HG02870 (cell line): Measurements from ENCODE around the gene TXNDC8.
A peak's percentile ranks its signal among the peaks of the same experiment; 100 is the strongest.

Experiments used
- ATAC-seq: cut with Tn5 transposase; IDR thresholded peaks from one replicate; pipeline ENCODE4 v1.9.1; 2021; ENCODE audit warnings: mild to moderate bottlenecking, moderate library complexity; ENCODE audit not compliant: unreplicated experiment

Gene TXNDC8

DNA sequence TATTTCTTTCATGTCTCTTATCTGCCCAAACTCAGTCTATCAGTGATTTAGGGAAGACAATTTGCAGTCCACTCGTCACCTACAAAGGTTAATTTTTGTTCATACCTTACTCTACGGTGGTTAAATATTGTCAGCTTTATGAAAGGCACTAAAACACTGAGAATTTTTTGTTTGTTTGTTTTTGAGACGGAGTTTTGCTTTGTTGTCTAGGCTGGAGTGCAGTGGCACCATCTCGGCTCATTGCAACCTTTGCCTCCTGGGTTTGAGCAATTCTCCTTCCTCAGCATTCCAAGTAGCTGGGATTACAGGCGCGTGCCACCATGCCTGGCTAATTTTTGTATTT, 55.0 kb downstream of the TXNDC8 start:
- no peak for ATAC-seq

GRCh38 chr9:110282018-110282738, 55.5 kb downstream of the TXNDC8 start:
- no peak for ATAC-seq

DNA sequence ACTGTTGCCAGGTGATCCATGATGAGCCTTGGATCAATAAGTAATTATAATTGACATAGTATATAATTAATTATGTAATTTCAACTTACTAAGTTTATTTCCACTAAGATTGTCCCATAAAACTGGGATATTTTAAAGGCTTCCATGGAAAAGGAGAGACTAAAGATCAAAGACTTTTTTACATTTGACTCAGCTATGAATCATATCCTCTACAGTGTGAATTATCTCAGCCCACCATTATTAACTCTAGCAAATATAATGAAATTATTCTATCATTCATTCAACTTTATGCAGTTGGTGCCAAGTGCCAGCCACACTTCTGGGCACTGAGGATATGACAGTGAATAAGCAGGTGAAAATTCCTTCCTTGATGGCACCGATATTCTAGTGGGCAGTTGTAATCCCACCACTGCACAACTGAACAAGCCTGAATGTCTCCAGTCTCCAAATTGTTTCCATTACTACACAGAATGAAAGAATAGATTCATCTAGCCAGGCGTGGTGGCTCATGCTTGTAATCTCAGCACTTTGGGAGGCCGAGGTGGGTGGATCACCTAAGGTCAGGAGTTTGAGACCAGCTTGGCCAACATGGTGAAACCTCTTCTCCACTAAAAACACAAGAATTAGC, 59.5 kb downstream of the TXNDC8 start:
- no peak for ATAC-seq

GRCh38 chr9:110276781-110277180, 60.9 kb downstream of the TXNDC8 start:
- ATAC-seq, result no peak

DNA sequence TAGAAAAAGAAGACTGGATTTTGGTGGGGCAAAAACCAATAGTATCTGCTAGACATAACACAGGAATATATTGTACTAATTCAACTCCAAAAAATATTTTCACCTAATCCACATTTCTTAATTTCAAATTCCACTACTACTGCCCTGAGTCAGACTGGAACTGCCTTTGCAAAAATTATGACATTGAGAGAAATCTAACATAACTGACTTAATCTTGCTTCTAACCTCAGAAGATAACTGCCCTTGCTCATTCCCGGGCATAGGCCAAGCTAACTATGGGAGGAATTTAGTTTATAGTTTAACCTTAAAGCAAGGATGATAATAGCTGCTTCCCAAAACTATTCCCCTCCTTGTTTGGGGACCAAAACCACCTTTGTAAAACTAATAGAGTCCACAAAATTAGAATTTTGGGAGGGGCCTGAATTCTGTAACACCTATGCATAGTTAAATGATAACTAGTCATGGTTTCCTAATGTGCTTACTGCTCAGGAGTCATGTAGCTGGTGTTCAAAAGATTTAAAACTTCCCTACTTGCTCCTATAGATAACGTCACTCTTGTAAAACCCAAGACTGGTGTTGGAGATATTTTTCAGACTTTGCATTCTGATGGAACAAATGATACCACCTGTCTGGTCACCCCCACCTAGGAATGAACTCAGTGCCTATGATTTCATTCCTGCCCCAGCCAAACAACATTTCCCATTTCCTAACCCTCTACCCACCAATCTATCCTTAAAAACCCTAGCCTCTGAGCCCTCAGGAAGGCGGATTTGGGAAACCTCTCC, 67.3 kb downstream of the TXNDC8 start:
- ATAC-seq, result no peak

- no peak for ATAC-seq
Observed at GRCh38 chr9:110266795-110267194, 70.9 kb downstream of the TXNDC8 start.

DNA sequence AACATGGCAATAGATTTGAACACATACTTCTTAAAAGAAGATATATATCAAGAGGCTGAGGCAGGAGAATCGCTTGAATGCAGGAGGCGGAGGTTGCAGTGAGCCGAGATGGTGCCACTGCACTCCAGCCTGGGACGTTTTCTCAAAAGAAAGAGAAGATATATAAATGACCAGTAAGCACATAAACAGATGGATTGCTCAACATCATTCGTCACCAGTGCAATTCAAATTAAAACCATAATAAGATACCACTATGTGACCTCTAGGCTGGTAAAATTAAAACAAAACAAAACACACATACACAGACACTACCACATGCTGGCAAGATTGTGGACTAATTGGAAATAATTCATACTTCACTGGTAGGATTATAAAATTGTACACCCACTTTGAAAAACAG, 76.0 kb downstream of the TXNDC8 start:
- ATAC-seq, result no peak

DNA sequence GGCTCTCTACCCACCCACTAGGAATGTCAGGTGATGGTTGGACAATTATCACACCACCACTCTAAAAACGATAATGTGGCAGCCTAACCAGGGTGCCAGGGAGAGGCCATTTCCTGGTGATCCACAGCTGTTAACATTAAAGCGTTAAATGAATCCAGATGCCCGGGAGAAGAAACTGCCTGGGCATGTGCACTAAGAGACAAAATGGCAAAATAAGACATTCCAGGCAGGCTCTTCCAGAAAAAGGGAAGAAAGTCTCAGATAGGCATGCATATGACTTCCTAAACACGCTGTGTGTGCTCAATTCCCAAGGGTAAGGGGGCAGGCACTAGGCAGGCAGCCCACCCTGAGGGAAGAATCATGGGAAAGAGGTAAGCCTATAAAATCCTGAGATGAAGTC, 76.8 kb downstream of the TXNDC8 start:
- ATAC-seq, result no peak

DNA sequence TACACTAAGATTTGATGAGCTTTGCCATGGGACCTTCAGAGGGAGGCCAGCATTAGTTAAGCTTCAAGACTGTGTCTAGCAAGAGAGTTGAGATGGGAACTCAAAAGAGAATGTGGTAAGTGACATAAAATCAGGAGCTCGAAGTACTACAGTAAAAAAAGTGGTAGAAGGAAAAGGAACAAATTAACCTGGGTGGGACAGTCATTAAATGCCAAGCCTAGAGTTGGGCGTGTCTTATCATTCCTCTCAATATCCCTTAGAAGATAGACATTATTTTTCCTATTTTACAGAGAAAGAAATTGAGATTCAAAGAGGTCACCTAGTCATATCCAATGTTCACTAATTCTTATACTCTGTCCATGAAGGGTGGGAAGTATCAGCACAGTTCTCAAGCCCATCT, 78.1 kb downstream of the TXNDC8 start:
- ATAC-seq, result no peak

GRCh38 chr9:110258690-110259091, 79.0 kb downstream of the TXNDC8 start:
- no peak for ATAC-seq

DNA sequence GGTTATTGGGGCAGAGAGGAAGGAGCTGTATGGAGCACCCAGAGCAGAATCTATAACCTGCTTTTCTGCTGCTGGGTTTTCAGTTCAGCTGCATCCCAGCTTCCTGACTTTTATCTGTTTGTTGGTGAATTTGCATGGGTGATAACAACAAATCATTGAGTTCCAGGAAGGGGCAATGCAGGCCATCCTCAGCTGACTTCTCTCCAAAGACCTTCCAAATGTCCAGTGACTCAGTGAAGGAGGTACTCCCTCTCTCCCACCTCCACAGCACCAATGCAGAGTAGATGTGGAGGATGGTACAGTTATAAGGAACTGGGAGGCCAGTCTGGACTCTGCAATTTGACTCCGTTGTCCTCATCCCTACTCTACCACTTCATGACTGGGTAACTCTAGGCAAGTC, 79.7 kb downstream of the TXNDC8 start:
- ATAC-seq, result no peak

DNA sequence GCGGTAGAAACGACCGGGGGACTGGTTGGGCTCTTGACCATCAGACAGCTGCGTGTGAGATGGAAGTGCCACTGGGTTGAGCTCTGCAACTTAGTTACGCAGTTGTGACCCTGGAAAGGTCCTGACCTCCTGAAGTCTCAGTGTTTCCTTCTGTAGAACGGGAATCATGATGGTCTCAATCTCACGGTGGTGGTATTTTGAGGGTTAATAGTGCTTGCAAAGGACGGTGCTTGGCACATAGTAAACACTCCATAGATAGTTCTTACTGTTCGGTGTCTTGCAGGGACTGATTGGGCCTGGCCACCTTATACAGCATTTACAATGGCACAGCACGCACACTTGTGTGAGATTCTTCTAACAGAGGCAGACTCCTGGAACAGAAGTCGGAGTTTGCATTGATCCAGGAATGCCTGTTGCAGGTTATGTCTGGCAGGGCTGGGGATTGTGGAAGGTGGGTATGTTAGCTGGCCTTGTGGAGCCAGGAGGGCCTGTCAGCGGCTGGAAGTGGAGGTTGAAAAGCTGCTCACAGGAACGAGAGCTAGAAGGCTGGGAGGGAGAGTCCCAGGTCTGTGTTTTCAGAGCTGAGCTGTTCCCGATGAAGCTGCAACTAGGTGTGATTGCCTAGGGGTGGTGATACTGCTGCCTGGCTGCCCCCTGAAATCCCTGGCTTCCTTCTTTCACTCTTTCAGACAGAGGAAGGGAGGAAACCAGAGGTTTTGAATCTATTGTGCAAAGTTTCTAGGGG, 80.4 kb downstream of the TXNDC8 start:
- ATAC-seq, result no peak

- ATAC-seq, result peak; percentile 67
Observed at GRCh38 chr9:110256380-110257096, 81.1 kb downstream of the TXNDC8 start, which contains the start of gene TXN. Gene TXN (minus strand): TSS chr9:110256507. CDS start chr9:110256435, 72 bp downstream.

DNA sequence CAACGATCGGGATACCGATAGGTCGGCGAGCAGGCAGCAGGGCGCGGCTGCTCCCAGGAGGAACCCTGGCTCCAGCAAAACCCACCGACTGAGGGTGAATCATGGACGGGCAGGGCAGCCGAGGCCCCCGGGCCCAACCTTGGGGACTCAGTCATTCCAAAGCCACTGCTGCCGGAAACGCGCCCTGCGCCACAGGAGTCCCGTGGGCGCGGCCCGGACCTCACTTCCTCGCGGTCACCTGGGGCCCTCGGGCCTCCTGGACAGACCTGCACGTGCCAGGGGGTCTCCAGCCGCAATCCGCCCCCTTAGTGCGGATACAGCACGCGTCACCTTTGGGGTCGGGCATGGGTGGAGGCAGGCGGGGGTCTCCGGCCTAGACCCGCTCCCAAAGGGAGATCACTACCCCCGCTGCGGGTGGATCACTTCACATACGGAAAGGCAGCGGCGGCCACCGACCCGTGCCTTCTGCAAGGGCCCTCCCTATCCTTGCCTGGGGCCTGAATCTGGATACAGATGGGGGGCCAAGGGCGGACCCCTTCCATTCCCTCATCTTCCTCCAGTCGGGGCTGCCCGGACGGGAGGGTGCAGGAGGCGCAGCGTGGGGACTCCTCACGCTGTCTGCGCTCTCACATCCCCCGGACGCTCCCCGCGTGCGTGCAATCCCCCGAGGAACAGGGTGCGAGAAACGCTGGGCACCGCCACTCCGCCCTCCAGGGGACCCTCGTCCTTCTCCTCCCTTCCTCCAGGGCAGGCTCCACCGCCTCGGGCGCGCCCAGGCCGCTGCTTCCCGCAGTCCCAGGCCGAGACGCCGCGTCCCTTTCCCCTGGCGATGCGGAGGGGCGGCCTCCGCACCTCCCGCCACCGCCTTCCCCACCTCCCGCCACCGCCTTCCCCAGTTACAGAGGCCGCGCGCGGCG, 81.9 kb downstream of the TXNDC8 start:
- peak; percentile 22 for ATAC-seq

DNA sequence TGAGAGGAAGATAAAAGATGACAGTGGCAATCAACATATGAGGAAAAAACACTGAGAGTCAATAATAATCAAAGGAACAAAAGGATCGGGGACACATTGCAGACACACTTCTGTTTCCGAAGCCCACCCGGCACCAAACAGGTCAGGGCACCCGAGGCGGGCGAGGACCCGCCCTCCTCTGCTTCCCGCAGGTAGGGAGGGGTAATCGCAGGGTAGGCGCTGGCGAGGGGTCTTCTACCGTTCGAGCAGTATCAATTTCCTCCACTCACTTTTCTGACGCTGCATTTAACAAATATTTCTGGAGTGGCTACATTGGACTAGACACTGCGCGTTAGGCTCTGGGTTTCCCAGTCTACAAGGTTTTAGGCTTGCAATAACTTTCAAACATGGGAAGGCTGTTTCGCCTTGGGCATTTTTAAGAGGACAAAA, 82.6 kb downstream of the TXNDC8 start:
- no peak for ATAC-seq

- no peak for ATAC-seq
Observed at GRCh38 chr9:110254500-110254899, 83.2 kb downstream of the TXNDC8 start.
